Stimulated activated CD8-positive, alpha-beta memory T cell treated with anti-CD3 and anti-CD28 coated beads, Interleukin-2, amount 100 ng/mL, for 1 hour (primary cell): Measurements from ENCODE around the gene CMTM1.
A peak's percentile ranks its signal among the peaks of the same experiment; 100 is the strongest.
"Not testable (repeated sequence)": the region's sequence is repeated elsewhere in the genome, so short reads cannot be mapped to it uniquely, and the experiment has no call there.

Source experiments
- DNase-seq, 2 donors: peaks; one replicate each; pipeline ENCODE4 v3.0.0-alpha.2; 2020; ENCODE audit warnings: low read depth in 2 of 2

CMTM1 gene

DNA sequence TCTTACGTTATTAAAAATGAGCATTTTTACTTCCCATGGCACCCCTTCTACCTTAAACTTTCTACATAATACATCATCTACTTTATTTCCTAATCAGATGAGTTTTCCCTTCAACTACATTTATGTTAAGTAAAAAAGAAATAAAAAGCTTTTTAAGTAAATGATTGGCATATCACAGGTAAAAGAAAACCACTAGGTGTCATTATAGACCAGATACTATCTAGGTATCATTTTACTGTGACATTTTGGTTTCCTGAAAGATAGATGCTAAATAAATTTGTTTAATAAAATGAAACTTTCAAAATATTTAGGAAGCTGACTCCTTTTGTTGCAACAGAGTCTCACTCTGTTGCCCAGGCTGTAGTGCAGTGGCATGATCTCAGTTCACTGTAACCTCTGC lies 3.8 kb upstream of the CMTM1 start:
- no peak for DNase-seq

DNA sequence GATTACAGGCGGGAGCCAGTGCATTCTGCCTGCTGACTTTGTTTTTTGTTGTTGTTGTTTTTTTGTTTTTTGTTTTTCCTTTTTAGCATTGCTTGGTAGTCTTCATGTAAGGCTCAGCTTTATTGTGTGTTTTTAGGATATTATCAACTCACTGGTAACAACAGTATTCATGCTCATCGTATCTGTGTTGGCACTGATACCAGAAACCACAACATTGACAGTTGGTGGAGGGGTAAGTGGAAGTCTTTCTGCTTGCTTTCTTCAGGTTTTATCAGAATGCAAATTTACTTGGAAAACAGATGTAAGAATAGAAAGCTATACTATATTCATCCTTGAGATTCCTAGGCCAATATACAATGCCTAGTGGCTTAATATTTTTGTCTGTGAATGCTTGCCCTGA lies 3.3 kb upstream of the CMTM1 start:
- DNase-seq = no peak

DNA sequence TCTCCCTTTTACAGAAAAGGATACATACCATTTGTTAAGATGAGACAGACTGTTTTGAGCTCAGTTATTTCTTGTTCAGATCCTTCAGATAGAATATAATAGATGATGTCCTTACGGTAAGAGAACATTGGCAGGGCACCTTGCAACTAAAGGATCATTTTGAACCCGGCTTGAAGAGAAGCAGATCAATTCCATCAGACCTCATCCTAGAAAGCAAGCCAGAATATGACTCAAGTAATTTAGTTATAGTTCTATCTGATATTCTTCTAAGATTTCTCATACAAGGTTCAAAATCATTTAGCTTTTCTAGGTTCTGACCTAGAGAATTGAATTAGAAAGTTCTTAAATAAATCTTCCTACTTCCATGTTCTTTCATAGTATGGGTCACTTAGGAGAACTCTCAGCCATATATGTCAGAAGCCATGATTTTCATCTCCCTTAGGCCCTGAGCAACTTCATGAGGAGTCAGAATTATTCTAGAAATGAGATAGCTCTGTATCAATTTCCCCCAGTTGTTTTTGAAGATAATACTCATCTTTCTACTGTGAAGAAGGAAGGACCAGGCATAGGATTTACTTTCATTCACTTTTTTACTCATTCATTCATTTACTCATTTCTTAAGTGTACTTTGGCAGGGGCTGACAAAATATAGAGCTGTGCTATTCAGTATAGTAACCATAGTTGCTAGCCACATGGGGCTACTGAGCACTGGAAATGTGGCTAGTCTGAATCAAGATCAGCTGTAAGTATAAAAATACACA lies 2.5 kb upstream of the CMTM1 start:
- DNase-seq = no peak

DNA sequence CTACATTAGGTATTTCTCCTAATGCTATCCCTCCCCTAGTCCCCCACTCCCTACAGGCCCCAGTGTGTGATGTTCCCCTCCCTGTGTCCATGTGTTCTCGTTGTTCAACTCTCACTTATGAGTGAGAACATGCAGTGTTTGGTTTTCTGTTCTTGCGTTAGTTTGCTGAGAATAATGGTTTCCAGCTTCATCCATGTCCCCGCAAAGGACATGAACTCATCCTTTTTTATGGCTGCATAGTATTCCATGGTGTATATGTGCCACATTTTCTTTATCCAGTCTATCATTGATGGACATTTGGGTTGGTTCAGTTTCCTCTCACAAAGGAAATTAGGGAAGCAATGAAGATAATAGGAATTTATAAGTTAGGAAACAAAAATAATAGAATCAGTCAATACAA lies 1.0 kb downstream of the CMTM1 start:
- not testable (repeated sequence) for DNase-seq

DNA sequence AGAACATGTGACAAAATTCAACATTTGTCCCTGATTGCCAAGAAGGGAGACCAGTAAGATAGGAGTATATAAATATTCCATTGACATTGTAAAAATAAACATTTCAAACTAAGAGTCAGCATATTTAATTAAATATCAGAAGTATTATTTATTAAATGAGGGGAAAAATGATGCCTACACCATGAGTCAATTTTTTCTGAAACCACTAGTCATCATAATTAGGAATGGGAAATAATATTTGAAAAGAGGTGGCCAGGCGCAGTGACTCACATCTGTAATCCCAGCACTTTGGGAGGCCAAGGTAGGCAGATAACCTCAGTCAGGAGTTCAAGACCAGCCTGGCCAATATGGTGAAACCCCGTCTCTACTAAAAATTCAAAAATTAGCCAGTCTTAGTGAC lies 2.1 kb downstream of the CMTM1 start:
- DNase-seq = no peak

DNA sequence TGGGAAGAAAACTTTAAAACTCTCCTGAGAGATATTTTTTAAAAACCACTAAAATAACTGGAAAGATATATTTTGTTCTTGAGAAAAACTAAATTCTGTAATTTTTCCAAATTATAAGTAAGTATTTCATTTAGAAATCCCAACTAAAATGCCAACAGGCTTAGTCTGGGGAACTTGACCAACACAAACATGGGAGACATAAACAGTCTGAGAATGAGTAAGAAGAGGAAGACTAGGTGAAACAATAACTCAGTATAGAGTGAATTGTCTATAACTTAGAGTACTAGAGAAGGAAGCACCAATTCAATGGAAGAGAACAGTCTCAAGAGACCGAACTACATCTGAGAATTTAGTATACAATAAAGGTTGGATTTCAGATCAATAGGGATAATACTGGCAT lies 2.9 kb downstream of the CMTM1 start:
- no peak for DNase-seq

DNA sequence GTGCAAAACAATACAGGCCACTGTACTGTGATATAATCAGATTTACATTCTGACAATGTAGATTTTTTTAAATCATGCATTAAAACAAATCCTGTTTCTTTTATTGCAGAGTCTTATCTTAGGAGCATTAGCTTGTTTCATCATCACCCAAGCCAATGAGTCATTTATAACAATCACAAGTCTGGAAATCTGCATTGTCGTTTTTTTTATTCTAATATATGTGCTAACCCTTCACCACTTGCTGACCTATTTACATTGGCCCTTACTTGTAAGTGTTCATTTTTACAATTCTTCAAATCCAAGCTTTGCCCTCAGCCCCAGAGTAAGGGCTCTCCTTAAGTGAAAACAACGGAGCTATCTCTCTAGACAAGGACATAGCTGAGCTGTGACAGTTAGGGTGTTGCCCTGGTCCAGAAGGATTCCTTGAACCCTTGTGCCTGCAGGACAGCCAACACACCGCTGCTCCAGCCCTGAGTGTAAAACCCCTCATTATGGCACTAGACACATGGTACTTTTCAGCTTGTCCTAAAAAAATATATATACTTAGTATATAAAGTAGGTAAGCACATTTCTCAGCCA lies 3.7 kb downstream of the CMTM1 start:
- DNase-seq = no peak

DNA sequence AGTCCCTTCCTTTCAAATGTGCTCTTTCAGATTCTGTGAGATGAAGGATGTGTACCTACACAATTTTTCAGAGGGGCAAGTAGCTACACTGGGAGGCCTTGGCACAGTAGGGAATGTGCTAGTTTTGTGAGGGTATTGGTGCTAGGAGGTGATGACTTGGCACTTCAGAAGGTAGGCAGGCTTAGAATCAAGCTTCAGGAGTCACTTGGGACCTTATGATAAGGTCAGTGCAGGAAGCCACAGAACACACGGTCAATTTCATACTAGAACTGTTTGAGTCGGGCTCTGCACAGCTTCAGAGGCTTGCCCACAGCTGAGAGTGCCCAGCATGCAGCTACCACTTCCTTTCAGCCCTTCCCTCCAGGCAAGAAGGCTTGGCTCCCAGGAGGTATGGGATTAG lies 6.1 kb downstream of the CMTM1 start:
- DNase-seq = no peak

DNA sequence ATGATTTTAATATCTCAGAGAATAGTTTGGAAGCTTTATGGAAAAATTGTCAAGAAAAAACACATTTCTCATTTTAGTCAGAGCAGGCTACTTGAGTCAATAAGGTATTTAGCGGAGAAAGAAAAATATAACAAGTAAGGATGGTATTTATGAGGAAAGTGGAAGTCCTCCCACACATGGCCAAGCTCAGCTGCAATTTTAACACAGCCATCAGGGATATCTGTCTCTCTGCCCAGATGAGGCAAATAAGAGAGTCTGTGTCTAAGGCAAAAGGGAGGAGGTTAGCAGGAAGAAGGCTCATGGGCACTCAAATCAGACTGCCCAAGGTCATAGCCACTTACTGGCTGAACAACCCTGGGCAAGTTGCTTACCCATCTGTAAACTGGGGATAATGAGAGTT lies 7.8 kb downstream of the CMTM1 start:
- no peak for DNase-seq

DNA sequence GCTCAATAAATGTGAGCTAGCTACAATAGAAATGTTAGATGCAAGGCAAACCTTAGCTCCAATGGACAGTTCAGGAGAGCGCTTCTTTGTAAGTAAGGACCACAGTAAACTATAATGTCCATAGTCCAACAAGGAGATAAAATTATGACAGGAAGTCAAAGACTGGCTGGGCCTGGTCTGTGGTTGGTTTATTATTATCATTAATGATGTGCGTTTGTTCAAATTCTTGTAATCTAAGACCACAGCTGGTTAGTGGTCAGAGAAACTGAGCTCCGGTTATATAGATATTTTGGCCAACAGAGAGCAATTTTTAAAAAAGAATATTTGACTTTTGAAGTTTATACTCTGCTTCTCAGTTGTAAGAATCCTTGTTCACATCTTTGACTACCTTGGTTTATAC lies 8.3 kb downstream of the CMTM1 start:
- no peak for DNase-seq

DNA sequence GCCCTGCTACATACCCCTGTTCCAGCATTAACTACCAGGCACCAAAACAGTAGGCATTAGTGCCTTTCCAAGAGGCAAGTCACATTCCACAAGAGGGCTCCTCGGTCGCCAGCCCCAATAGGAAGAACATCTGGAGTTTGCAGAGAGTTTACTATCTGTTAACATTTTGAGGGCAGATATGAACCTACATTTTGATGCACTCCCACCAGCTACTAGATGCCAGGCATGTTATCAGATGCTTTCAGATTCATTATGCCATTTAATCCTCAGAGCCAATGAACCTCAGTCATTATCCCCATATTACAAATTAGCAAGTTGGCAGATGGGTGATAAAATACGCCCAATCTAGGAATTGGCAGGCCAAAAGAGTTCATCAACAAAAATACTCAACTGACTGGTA lies 8.8 kb downstream of the CMTM1 start:
- no peak for DNase-seq

DNA sequence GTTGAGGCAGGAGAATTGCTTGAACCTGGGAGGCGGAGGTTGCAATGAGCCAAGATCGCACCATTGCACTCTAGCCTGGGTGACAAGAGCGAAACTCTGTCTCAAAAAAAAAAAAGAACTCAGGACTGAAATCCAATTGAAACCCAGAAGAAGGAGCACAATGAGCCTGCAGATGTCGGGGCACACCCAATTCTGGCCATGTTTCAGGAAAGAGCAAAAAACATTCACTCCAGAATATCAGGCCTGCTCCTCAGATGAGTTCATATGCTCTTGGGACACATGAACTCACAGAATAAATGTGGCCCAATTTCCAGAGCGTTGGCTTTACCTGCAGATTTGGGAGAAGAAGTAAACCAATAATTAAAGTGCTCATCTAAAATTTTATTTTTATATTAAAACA lies 10.1 kb downstream of the CMTM1 start:
- DNase-seq = no peak

DNA sequence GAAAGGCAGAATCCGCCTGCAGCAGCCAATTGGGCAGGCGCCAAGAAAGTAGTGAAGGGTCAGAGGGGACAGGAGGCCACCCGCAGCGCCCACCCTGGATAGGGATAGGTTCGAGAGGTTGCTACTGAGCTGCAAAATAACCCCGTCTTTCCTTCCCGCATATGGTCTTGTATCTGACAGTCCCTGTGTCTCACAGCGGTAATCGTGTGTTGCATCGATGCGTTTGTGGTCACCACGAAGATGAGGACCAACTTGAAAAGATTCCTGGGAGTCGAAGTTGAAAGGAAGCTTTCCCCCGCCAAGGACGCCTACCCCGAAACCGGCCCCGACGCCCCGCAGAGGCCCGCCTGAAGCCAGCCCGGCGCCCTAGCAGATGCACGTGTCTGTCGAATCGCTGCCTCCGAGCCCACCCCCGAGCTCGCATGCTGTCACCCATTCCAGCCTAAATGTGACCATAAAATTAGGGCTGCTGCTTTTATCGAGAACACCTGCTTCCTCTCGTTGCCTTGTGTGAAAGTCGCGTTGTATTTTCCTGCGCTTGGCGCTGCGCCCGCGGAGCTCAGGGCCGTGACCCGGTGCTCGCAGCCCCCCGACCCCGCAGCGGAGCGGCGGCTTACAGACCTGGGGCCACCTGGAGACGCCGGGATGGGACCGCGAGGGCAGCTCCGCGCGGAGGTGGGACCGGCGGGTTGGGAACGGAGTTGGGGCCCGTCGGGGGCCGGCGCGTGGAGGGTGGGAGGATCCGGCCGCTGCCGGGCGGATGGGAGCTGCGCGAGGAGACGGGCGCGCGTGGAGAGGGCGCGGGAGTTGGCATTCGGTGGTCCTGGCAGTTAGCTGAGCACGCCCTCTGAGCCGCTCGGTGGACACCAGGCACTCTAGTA lies 12.7 kb downstream of the CMTM1 start, which contains the start of gene CMTM2:
CMTM2 (plus strand) TSS at position 813 of the 881 bp plus-strand sequence. CDS start 145 bp downstream, outside the sequence.
- no peak for DNase-seq

DNA sequence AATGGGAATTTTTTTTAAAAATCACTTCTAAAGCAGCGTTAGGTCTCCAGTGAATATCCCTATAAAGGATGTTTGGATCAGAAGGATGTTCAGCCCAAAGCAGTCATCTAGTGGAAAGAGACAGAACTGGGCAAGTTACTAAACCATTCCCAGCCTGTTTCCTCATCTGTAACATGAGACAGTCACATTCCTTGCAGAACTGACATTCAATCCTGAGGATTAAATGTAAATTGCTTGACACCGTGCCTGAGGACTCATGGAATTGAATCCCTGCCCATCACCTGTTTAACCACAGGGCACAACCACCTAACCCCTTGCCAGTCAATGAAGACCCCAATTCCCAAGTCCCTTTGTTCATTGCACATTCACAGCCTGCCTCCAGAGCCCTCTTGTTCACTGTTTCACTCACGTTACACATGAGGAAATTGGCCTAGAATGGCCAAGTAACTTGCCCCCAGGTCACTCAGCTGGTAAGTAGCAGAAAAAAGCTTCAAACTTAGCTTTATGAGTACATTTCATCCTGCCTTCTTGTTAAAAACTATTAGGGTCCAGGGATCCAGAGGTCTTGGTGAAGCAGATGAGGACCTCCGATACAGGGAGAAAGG lies 14.5 kb downstream of the CMTM1 start:
- DNase-seq = no peak

DNA sequence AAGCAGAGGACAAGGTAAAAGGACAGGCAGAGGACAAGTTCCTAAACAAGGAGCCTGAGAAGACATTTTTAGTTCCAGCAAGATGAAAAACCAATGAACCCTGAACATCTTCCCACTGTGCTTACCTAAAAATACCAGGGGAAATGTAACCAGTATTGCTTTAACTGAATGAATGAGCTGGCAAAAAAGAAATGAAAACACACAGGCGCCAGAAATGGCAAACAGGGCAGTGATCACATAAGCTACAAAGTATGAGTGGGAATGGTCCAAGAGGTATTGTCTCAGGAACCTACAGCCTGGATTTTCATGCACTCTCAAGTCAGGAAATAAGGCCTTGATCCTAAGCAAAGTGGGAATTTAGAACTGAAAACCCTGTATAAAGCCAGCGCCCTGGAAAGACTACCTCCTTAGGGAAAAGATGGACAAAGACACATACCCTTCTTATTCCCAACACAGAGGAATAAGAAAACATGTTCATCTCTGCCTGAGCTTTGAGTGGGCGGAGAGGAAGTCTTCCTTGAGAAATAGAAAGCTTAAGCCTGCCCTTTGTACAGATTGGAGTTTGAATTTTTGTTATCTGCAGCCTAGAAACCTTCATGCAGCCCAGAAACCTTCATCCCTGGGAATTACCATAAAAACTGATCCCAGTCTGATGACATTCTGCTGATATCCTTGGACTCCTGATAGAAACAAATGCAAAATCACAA lies 15.2 kb downstream of the CMTM1 start:
- no peak for DNase-seq

DNA sequence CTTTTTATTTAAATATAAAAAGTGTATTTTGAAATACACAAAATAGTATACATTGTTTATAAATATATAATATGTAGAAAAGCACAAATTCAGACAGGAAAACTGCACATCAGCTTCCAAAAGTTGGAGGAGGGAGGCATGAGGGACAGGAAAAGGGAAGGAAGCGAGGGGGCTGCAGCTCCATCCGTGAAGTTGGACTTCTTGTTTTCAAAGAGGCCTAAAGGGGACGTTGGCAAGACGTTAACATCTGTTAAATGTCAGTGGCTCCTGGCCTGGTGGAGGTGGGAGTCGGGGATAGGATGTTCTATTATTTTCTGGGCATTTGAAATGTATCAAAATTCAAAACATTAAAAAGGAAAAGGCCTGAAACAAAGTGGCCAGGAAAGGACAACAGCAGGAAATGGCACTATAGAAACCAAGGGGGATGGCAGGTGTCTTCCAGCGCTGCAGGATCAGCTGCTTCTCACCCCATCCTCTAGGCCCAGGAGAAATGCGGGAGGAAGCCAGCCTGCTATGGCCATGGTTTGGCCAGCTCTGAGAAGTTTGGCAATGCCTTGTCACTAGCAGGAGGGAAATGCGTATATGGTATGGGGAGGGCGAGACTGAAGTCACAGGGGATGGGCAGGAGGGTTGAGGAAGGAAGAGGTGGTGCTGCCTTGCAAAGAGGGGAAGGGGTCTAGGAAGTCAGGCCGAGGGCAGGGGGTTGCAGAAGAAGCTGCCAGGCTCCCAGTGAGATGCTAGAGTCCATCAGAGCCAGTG lies 19.4 kb downstream of the CMTM1 start:
- DNase-seq = no peak

DNA sequence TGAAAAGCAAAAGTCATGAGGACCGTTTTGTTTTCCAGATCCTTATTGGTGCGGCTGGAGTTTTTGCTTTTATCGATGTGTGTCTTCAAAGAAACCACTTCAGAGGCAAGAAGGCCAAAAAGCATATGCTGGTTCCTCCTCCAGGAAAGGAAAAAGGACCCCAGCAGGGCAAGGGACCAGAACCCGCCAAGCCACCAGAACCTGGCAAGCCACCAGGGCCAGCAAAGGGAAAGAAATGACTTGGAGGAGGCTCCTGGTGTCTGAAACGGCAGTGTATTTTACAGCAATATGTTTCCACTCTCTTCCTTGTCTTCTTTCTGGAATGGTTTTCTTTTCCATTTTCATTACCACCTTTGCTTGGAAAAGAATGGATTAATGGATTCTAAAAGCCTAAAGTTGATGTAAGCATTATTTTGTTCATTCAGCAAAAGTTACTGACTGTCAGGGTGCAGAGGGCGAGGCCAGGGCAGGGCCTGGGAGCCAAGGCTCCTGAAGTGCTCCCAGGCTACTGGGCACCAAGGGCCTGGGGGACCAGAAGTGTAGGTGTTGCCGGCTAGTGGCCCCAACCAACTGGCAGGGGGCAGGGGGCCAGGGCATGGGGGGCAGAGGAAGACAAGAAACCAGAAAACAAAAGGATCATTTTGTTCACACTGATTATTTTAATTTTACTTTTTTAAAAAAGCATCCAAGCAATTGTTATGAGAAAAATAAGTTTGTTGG lies 21.8 kb downstream of the CMTM1 start:
- no peak for DNase-seq

DNA sequence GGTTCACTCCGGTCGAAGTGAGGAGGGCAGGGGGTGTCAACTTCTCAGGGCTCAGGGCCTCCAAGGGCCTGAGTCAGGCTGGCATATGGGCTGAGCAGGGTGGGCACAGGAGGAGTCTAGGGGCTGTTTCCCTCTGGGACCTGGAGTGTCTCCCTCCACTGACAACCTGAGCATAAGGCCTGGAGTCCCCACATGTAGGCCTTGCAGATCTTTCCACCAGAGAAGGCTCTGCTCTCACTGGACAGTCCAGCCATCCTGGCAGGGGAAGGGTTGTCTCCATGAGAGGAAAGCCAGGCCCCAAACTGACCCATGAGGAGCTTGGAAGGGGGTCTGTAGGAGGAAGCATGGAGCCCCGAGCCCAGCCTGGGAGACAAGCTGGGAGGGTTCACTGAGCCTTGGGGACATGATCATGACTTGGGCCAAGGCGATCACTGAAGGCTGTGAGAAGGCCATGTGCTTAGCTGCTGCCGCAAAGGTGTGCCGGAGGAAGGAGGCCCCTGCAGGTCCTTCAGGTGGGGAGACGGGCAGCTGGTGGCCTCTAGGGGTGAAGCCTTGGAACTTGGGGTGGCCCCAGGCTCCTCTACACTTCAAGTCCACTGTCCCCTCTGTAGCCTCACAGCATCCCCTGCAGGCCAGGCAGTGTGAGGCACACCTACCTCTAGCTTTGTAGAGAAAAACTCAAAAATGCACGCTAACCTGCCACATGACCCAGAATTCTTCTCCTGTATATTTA lies 22.9 kb downstream of the CMTM1 start:
- peak in 1 of 2 donors; percentile 42 for DNase-seq

DNA sequence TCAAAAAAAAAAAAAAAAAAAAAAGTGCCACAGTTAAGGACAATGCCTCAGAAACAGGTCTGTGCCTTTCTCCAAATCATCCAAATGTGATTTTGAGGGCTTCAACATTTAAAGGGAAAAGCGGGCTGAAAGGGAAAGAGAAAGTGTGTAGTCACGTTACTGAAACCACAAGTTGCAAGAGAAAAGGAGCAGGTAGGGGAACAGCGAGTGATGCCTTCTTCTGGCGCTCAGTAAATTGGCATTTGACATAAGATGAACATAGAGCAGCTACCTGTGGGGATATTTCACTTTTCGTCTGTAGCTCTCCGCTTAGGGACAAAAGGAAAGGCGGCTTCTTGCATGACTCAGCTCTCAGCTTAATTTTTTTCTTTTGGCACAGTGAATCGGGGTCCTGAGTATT lies 24.1 kb downstream of the CMTM1 start:
- DNase-seq = no peak

DNA sequence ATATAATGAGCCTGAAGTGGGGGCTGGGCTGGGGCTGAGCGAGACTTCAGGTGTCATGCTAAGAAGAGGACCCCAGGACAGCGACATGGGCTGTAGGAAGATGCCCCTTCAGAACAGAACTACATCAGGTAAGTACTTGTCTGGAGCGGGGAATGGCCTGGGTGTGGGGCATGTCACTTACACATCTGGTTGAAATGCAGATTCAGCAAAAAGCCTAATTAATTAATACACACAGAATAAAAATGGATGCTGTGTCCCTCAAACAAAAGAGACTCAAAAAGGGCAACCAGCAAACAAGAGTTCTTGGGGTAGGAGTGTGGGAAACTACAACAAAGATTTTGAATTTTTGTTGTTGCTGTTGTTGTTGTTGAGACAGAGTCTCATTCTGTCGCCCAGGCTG lies 24.8 kb downstream of the CMTM1 start:
- DNase-seq = no peak
